Measurements from ENCODE around the gene MFSD1.
A peak's percentile ranks its signal among the peaks of the same experiment; 100 is the strongest.
"Not testable (repeated sequence)": the region's sequence is repeated elsewhere in the genome, so short reads cannot be mapped to it uniquely, and the experiment has no call there.

The MFSD1 gene

GRCh38 chr3:158788446-158788845, 13.4 kb upstream of the MFSD1 start:
- peaks cover 10% of the 10 kb centered on the region for H3K4me1 ChIP-seq (ENCODE audit: insufficient read depth, low read length, severe bottlenecking)
- H3K36me3 ChIP-seq (ENCODE audit: insufficient read depth, low read length): no peaks in the 10 kb centered on the region
- H4K20me1 ChIP-seq (ENCODE audit: insufficient read depth, low read length): no peaks in the 10 kb centered on the region
- no peak overlapping the region for H3K4me2 ChIP-seq (ENCODE audit: low read length)
- H3F3A ChIP-seq (ENCODE audit: insufficient read depth, low read length): no peaks in the 10 kb centered on the region
- H3K9me3 ChIP-seq (ENCODE audit: low read length): no peaks in the 10 kb centered on the region
- no peaks in the 10 kb centered on the region for H3K79me2 ChIP-seq (ENCODE audit: insufficient read depth, low read length)
- no peaks in the 10 kb centered on the region for H3K27me3 ChIP-seq (ENCODE audit: insufficient read depth, low read length)
- H3K9ac ChIP-seq (ENCODE audit: low read length): no peak overlapping the region
- H3K9me2 ChIP-seq (ENCODE audit: low read depth, low read length): no peaks in the 10 kb centered on the region
- no peak overlapping the region for H3K4me3 ChIP-seq (ENCODE audit: low read depth, low read length, poor library complexity, severe bottlenecking)
- no peak overlapping the region for H3K27ac ChIP-seq (ENCODE audit: low read depth, low read length, poor library complexity, severe bottlenecking)
- TF ChIP-seq EZH2 (IDR thresholded peaks at IDR 0.05; ENCODE audit: borderline replicate concordance, low read length) (no peak), CTCF (IDR thresholded peaks at IDR 0.05; ENCODE audit: low read length) (no peak)
- no peak overlapping the region for H2AFZ ChIP-seq (ENCODE audit: low read length)

DNA sequence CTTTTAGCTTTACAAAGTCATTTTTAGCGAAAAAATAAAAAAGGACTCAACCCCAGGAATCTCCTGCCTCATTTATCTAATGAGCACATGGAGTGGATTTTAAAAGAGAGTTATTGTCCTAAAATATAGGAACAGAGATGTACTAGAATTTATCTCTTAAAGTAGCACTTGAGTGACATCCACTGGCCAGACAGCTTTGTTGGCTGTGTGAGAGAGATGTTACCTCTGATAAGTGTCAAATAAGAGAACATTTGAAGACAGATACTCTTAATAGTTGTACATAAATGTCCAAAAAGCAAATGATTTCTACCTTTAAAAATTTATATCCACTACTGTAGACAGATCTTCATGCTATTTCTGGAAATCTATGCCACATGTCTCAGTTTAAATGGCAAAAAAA, 12.3 kb upstream of the MFSD1 start:
- no peak for TF ChIP-seq EZH2 (IDR thresholded peaks at IDR 0.05; ENCODE audit: borderline replicate concordance, low read length)
- peak; percentile 68 for TF ChIP-seq CTCF (IDR thresholded peaks at IDR 0.05; ENCODE audit: low read length)
- H3K79me2 ChIP-seq (ENCODE audit: insufficient read depth, low read length): no peaks in the 10 kb centered on the region
- no peak overlapping the region for H3K4me2 ChIP-seq (ENCODE audit: low read length)
- no peaks in the 10 kb centered on the region for H4K20me1 ChIP-seq (ENCODE audit: insufficient read depth, low read length)
- peaks cover 10% of the 10 kb centered on the region for H3K4me1 ChIP-seq (ENCODE audit: insufficient read depth, low read length, severe bottlenecking)
- no peaks in the 10 kb centered on the region for H3K9me3 ChIP-seq (ENCODE audit: low read length)
- H2AFZ ChIP-seq (ENCODE audit: low read length): no peak overlapping the region
- H3K4me3 ChIP-seq (ENCODE audit: low read depth, low read length, poor library complexity, severe bottlenecking): no peak overlapping the region
- no peaks in the 10 kb centered on the region for H3K9me2 ChIP-seq (ENCODE audit: low read depth, low read length)
- H3K36me3 ChIP-seq (ENCODE audit: insufficient read depth, low read length): no peaks in the 10 kb centered on the region
- H3F3A ChIP-seq (ENCODE audit: insufficient read depth, low read length): no peaks in the 10 kb centered on the region
- H3K9ac ChIP-seq (ENCODE audit: low read length): no peak overlapping the region
- H3K27me3 ChIP-seq (ENCODE audit: insufficient read depth, low read length): no peaks in the 10 kb centered on the region
- H3K27ac ChIP-seq (ENCODE audit: low read depth, low read length, poor library complexity, severe bottlenecking): no peak overlapping the region

GRCh38 chr3:158790901-158791589, 10.8 kb upstream of the MFSD1 start:
- peak overlapping the region; percentile 18; the same call in 1 of the 2 replicates for H3K9ac ChIP-seq (ENCODE audit: low read length)
- no peaks in the 10 kb centered on the region for H3K9me3 ChIP-seq (ENCODE audit: low read length)
- H2AFZ ChIP-seq (ENCODE audit: low read length): peak overlapping the region; percentile 84
- no peaks in the 10 kb centered on the region for H3F3A ChIP-seq (ENCODE audit: insufficient read depth, low read length)
- no peaks in the 10 kb centered on the region for H3K27me3 ChIP-seq (ENCODE audit: insufficient read depth, low read length)
- no peaks in the 10 kb centered on the region for H4K20me1 ChIP-seq (ENCODE audit: insufficient read depth, low read length)
- H3K9me2 ChIP-seq (ENCODE audit: low read depth, low read length): no peaks in the 10 kb centered on the region
- H3K36me3 ChIP-seq (ENCODE audit: insufficient read depth, low read length): no peaks in the 10 kb centered on the region
- H3K79me2 ChIP-seq (ENCODE audit: insufficient read depth, low read length): no peaks in the 10 kb centered on the region
- peaks cover 10% of the 10 kb centered on the region for H3K4me1 ChIP-seq (ENCODE audit: insufficient read depth, low read length, severe bottlenecking)
- peak overlapping the region; percentile 35 for H3K4me2 ChIP-seq (ENCODE audit: low read length)
- peak overlapping the region; percentile 24 for H3K4me3 ChIP-seq (ENCODE audit: low read depth, low read length, poor library complexity, severe bottlenecking)
- TF ChIP-seq EZH2 (IDR thresholded peaks at IDR 0.05; ENCODE audit: borderline replicate concordance, low read length) (no peak), CTCF (IDR thresholded peaks at IDR 0.05; ENCODE audit: low read length) (peak; percentile 98)
- no peak overlapping the region for H3K27ac ChIP-seq (ENCODE audit: low read depth, low read length, poor library complexity, severe bottlenecking)

DNA sequence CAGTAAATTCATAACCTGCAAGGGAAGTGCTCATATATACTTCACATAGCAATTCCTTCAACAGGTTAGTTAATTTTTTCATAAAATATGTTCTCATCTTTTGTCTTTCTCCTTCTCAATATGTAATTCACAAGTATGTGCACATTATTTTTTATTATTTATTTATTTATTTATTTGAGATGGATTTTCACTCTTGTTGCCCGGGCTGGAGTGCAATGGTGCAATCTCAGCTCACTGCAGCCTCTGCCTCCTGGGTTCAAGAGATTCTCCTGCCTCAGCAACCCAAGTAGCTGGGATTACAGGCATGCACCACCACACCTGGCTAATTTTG, 10.3 kb upstream of the MFSD1 start:
- H3K79me2 ChIP-seq (ENCODE audit: insufficient read depth, low read length); H2AFZ ChIP-seq (ENCODE audit: low read length); H3K9me3 ChIP-seq (ENCODE audit: low read length); H3K9me2 ChIP-seq (ENCODE audit: low read depth, low read length); H3K4me3 ChIP-seq (ENCODE audit: low read depth, low read length, poor library complexity, severe bottlenecking); H3K36me3 ChIP-seq (ENCODE audit: insufficient read depth, low read length); H3K9ac ChIP-seq (ENCODE audit: low read length); H3F3A ChIP-seq (ENCODE audit: insufficient read depth, low read length); H3K27me3 ChIP-seq (ENCODE audit: insufficient read depth, low read length); H3K27ac ChIP-seq (ENCODE audit: low read depth, low read length, poor library complexity, severe bottlenecking); H4K20me1 ChIP-seq (ENCODE audit: insufficient read depth, low read length): not testable (repeated sequence)
- H3K4me1 ChIP-seq (ENCODE audit: insufficient read depth, low read length, severe bottlenecking): peaks cover 10% of the 10 kb centered on the region
- H3K4me2 ChIP-seq (ENCODE audit: low read length): peak overlapping the region; percentile 35

Data from OCI-LY1 (cell line).